Kidney tubule cell (primary cell): ENCODE data around the gene MYO15B.

Experiments
- DNase-seq: peaks from one replicate; pipeline ENCODE4 v3.0.0-alpha.2; 2018; ENCODE audit warnings: low spot score

Gene MYO15B

DNA sequence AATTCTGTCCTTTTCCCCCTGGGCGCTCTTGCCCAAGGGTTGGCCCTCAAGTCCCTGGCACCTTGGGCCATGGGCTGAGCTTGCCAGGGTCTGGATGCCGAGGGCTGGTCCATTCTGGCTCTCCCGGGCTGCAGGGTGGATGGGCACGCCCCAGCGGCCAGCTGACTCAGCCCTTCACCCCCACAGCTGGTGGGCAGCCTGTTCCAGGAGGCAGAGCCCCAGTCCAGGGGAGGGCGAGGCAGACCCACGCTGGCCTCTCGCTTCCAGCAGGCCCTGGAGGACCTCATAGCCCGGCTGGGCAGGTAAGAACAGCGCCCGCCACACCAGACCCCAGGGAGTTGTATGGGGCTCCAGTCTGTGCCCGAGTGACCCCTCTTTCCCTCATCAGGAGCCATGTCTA, 15.0 kb downstream of the MYO15B start:
- peak; percentile 21 for DNase-seq

DNA sequence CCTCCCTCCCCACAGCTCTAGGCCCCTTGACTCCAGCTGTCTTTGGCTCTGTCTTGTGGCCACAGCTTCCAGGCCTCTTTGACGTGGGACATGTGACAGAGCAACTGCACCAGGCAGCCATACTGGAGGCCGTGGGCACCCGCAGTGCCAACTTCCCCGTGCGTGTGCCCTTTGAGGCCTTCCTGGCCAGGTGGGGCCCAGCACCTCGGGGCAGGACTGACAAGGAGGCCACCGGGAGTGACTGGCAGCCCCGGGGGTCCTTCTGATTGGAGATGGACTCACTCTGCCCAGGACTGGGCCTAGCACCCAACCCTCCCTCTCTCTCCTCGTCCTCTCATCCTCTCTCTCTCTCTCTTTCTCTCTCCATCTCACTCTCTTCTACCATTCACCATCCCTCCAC, 15.5 kb downstream of the MYO15B start:
- DNase-seq: no peak

DNA sequence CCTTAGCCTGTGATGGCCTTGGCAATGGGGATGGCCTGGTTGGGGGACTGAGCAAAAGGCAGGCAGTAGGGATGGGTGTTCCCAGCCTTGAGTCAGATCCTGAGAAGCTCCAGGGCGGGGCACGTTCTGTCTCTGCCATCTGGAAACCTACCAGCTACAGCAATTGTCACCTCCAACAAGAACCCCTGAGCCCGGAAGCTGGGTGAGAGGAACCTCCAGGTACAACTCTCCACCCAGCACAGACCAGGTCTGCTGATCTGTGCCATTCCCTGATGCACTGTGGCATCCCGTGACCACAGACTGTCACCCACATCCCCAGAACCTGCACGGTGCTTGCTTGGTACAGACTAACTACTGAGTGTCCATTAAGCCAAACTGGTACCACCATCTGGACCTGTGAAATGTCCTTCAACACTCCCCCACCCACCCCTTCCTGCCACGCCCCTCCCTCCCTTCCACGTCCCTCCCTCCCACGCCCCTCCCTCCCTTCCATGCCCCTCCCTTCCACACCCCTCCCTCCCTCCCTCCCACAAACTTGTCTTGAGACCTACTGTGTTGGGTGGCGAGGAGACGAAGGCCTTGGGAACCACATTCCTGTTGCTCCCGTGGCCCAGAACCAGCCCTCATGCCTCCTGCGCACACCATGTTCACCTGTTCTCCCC, 16.6 kb downstream of the MYO15B start:
- DNase-seq: no peak

DNA sequence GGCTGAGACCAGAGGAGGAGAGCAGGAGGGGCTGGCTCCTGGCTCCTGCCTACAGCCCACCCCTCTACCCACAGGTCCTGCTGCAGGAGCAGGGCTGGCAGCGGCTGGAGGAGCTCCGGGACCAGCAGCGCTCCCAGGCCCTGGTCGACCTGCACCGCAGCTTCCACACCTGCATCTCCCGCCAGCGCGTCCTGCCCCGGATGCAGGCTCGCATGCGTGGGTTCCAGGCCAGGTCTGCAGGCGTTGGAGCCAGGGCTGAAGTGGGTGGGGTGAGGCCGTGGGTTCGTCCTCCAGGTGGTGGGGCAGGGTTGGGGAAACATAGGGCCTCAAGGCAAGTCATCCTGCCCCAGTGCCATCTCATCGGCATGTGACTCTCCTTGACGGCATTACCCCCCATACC, 18.2 kb downstream of the MYO15B start:
- no peak for DNase-seq

DNA sequence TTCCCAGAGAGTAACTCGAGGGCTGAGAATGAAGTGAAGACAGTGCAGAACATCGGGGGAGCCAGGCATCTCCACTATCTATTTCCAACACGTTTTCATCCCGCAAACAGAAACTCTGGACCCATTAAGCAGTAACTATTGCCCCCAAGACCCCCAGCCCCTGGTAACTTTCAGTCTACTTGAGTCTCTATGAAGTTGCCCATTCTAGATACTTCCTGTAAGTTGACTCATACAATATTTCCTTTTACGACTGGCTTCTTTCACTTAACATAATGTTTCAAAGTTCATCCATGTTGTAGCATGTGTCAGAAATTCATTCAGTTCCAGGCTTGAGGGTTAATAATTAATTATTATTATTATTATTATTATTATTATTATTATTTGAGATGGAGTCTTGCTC, 19.5 kb downstream of the MYO15B start:
- DNase-seq: no peak

DNA sequence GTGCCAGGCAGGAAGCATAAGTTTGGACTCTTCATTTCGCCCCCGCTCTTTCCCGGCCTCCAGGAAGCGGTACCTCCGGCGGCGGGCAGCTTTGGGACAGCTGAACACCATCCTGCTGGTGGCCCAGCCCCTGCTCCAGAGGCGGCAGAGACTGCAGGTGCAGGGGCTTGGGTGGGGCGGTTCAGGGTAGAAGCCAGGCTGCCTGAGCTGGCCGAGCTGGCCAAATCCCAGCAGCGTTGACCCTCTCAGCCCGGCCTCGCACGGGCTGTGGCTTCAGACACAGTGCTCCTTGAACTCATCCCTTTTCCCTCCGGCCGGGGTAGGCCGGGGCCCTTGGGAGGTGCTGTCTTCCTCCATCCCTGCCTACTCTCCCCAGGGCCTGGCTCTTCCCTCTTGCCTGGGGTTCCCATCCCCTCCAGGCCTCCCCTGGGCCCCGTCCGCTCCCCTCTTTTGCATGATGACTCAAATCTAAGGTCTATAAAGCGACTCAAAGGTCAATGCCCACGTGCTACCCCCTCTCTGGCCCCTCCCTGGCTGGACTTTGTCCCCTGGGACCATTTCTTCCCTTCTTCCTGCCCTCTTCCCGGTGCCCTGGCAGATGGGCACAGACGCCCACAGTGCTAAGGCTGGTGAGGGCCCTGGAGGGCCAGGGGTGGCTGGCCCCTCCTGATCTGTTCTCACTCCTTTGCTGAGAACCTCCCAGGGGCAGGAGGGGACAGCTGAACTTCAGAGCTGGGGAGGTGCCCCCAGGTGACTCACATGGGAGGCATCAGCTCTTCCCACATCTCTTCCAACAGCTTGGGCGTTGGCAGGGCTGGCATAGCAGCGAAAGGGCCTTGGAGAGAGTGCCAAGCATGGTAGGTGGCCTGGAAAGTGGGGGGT, 22.7 kb downstream of the MYO15B start:
- DNase-seq: peak; percentile 45

DNA sequence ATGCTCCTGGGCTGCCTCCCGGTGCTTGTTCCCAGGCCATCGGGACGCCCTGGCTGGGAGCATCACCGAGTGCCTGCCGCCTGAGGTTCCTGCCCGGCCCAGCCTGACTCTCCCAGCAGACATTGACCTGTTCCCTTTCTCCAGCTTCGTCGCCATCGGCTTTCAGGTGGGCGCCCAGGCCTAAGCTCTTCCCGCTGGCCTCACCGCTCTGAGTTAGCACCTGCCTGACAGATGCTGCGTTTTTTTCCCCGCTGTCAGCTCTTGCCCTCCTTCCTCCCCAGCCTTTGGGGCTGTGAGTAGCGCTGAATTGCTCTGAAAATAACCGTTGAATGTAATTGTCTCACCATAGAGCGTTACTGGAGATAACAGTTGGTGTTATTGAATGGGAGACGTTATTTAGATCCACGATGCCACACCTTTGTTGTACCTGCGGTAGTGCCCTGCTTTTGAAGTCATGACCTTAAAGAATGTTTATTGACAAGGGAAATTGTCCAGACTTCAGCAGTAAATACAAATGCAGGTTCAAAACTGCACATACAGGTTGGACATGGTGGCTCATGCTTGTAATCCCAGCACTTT, 24.3 kb downstream of the MYO15B start:
- no peak for DNase-seq

DNA sequence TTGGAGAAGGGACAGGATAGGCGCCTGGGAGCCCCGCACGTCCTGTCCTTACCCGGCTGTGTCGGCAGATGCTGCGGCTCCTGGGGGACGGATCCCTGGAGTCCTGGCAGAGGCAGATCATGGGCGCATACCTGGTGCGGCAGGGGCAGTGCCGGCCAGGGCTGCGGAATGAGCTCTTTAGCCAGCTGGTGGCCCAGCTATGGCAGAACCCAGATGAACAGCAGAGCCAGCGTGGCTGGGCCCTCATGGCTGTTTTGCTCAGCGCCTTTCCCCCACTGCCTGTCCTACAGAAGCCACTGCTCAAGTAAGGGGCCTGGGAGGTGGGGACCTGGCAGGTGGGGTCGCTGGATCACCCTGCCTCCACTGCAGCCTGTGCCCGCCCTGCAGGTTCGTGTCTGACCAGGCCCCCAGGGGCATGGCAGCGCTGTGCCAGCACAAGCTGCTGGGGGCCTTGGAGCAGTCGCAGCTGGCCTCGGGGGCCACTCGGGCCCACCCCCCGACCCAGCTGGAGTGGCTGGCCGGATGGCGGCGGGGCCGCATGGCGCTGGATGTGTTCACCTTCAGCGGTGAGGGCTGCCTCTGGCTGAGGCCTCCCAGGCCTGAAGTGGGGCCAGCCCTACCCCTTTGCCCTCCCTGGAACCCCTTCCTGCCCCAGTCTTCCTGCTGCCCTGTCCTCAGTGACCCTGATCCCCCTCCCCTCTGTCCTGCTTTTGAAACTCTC, 25.5 kb downstream of the MYO15B start:
- DNase-seq: no peak

DNA sequence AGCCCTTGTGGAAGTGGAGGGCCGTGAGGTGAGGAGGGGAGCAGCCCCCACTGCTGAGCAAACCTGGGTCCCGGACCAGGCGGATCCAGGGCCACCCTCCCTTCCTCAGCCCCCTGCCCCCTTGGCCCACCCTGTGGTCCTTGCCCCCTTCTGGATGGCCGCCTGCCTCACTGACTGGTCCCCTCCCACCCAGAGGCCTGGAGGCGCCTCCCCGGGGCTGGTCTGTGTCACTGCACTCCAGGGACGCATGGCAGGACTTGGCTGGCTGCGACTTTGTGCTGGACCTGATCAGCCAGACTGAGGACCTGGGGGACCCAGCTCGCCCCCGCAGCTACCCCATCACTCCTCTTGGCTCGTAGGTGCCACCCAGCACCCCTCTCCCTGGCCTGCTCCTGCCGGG, 26.4 kb downstream of the MYO15B start:
- no peak for DNase-seq

DNA sequence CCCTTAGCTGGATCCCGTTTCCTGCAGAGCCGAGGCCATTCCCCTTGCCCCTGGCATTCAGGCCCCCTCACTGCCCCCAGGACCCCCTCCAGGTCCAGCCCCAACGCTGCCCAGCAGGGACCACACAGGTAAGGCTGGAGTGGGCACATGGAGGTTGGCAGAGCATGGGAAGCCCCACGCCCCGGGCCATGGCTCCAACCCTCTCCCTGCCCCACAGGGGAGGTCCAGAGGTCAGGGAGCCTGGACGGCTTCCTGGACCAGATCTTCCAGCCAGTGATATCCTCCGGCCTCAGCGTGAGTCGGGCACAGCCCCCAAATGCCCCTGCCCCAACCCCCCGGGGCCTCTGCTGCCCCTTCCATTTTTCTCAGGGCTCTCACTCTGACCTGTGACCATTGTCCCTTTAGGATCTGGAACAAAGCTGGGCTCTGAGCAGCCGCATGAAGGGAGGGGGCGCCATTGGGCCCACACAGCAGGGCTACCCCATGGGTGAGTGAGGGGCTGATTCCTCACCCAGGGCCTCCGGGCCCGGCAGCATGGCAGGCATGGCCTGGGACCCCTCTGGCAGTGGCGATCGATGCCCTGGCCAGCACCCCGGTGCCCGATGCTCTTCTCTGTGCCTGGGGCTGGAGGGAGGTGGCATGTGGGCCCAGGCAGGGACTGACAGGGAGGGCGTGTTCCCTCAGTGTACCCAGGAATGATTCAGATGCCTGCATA, 27.1 kb downstream of the MYO15B start:
- no peak for DNase-seq

DNA sequence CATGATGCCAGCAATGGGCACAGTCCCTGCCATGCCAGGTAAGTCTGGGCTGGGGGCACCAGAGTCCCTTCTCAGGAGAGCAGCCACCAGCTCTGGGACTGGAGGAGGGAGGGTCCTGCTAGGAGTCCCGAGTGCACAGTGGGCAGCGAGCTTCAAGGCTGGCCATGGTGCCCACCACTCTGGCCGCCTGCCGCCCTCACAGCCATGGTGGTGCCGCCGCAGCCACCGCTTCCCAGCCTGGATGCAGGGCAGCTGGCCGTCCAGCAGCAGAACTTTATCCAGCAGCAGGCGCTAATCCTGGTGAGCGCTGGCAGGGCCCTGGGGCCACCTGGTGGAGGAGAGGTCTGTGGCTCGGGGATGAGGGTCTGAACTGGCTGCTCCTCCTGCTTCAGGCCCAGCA, 27.7 kb downstream of the MYO15B start:
- DNase-seq: no peak

DNA sequence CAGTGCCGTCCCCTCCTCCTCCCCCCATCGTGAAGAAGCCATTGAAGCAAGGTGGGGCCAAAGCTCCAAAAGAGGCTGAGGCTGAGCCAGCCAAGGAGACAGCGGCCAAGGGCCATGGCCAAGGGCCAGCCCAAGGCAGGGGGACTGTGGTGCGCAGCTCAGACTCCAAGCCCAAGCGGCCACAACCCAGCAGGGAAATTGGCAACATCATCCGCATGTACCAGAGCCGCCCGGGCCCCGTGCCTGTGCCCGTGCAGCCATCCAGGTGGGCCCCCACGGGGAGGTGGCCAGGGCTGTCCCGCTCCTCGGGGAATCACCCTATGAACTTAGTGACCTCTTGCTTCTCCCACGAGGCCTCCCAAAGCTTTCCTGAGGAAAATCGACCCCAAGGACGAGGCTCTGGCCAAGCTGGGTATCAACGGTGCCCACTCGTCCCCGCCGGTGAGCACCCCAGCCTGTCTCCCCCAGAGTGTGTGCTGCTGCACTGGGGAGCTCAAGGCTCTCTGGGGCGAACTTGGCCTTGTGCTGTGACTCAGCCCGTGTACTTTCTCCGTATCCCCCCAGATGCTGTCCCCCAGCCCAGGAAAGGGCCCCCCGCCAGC, 29.0 kb downstream of the MYO15B start:
- no peak for DNase-seq

DNA sequence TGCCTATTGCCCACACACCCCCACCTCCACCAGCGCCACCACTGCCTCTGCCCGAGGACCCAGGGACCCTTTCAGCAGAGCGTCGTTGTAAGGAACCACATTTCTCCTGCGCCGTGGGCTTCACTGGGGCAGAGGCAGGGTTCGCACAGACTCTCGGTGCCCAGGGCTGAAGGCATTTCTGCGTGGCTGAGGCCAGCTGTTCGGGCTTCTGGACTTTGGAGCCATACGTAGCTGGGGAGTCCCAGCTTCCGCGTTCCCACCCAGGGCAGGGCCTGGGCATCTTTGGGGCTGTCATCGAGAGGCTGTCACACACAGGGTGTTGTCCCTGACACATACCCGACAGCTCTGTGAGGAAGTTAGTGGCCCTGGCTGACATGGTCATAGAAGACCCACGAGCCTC, 29.6 kb downstream of the MYO15B start:
- no peak for DNase-seq

DNA sequence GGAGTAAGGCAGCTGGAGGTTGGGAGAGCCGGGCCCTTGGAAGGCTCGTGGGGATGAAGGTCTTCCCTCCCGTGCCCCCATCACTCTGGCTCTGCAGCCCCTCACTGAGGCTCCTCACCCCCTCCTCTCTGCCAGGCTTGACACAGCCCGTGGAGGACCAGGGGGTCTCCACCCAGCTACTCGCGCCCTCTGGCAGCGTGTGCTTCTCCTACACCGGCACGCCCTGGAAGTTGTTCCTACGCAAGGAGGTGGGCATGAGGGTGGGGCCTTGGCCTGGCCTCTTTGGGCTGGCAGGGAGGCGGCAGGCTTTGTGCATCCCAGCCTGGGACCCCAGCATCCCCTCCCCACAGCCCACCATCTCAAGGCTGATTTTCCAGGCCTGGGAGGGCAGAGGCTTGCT, 30.1 kb downstream of the MYO15B start:
- DNase-seq: no peak

DNA sequence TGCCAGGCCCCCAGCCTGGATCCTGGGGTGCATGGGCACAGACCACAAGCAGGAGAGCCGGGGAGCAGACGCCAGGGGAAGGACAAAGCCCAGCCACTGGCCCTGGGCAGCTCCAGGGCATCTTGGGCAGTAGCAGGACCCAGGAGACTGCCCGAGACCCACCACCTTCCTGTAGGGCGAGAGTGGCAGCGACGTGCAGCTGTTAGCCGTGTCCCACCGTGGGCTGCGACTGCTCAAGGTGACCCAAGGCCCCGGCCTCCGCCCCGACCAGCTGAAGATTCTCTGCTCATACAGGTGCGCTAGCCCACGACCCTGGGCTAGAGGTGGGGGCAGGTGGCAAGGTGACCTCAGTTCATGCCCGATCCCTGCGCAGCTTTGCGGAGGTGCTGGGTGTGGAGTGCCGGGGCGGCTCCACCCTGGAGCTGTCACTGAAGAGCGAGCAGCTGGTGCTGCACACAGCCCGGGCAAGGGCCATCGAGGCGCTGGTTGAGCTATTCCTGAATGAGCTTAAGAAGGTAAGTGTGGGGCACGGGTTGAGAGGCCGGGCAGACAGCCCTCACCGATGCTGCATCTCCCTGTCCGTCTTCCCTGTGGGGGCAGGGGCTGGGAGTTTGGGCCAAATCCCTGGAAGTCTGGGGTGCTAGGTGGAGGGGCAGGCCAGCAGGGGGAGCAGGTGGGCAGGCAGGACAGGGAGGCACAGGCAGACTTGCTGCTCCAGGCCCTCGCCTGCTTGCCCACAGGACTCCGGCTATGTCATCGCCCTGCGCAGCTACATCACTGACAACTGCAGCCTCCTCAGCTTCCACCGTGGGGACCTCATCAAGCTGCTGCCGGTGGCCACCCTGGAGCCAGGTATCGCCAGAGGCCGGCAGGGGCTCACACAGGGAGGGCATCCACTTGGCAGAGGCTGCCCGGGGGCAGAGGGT, 32.2 kb downstream of the MYO15B start:
- peak; percentile 32 for DNase-seq

DNA sequence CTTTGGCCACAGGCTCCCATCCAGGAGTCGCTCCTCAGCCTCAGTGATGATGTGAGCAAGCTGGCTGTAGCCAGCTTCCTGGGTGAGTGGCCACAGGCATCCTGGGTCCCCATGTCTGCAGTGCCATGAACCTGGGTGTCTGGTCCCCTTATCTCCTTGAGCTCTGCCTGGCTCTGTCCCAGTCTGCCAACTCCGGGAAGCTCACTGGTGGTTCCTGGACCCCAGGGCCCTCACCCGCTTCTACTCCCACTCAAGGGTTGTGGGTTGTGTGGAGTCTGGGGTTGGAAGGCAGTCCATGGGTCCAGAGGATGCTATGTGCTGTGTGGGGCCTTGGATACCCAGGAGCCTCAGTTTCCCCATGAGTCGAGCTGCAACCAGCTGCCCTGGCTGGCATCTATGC, 33.9 kb downstream of the MYO15B start:
- DNase-seq: no peak

DNA sequence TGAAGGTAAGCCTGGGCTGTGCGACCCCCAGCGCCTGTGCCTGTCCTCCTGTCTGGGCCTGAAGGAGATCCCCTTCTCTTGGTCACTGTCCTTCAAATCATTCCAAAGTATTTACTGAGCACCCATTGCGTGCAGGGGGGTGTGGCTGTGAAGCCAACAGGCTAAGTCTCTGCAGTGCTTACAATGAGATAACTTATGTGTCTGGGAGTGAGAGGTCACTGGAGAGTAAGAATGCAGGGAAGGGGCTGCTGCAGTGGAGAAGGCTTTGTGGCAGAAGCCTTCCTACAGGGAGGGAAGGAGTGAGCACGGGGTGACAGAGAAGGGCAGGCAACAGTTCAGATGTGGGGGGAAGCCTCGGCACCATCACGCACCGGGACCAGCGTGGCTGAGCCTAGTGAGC, 34.5 kb downstream of the MYO15B start:
- DNase-seq: no peak

DNA sequence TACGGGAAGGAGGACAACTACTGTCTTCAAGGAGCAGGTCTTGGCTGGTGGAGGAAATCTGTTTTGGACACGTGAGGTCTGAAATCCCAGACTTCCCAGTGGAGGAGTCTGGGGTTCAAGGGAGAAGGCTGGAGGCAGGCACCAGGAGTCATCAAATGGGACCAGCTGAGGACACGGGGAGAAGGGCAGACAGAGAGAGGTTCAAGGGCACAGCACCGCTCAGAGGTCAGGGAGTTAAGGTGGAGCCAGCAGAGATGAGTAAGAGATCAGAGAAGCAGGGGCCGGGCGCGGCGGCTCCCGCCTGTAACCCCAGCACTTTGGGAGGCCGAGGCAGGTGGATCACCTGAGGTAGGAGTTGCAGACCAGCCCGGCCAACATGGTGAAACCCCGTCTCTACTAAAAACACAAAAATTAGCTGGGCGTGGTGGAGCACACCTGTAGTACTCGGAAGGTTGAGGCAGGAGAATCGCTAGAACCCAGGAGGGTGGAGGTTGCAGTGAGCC, 35.2 kb downstream of the MYO15B start:
- DNase-seq: no peak

DNA sequence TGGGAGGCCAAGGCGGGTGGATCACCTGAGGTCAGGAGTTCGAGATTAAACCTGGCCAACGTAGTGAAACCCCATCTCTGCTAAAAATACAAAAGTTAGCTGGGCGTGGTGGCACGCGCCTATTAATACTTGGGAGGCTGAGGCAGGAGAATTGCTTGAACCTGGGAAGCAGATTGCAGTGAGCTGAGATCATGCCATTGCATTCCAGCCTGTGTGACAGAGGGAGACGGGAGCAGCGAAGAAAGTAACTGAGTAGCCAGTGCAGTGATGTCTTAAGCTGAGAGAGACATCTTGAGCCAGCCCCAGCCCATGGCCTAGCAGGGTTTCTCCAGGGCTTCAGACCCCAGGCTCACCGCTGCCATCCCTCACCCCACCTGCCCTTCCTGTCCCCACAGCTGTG, 35.8 kb downstream of the MYO15B start:
- peak; percentile 42 for DNase-seq

DNA sequence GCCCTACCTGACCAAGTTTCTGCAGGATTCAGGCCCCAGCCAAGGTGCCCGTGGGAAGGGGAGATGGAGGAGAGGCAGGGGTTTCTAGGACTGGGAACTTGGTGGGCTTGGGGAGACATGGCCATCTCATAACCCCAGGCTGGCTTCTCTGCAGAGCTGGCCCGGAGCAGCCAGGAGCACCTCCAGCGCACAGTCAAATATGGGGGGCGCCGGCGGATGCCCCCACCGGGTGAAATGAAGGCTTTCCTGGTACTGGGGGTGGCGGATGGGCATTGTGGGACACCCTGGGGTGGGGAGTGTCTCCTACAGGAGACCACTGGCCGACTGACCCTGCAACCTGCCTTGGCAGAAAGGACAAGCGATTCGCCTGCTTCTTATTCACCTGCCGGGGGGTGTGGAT, 36.4 kb downstream of the MYO15B start:
- no peak for DNase-seq
